HEK293T (cell line): ENCODE measurements around the gene ALOX15.

Source experiments
- CTCF ChIA-PET: fragments of 350-600 bp; formaldehyde crosslinking; extraction: SDS; loops from one replicate; lab custom pipeline; 2021; ENCODE audit warnings: antibody characterized with exemption, inconsistent platforms; lab: Yijun Ruan, JAX
- POLR2A ChIA-PET: fragments of 350-600 bp; formaldehyde crosslinking; extraction: SDS; loops from one replicate; lab custom pipeline; 2020; ENCODE audit warnings: antibody characterized with exemption, inconsistent platforms; lab: Yijun Ruan, JAX
- DNase-seq: peaks from one replicate; pipeline ENCODE4 v3.0.0; 2012; ENCODE audit warnings: mixed read lengths; ENCODE audit errors: extremely low spot score
- ARNT ChIP-seq: fragments of 450-650 bp; IDR thresholded peaks from 2 replicates; pipeline ENCODE4 v1.6.1; 2017; ENCODE audit warnings: mild to moderate bottlenecking
- BHLHE40 ChIP-seq: fragments of 450-650 bp; IDR thresholded peaks from 2 replicates; pipeline ENCODE4 v1.6.1; 2016; ENCODE audit warnings: mild to moderate bottlenecking, moderate library complexity, borderline replicate concordance
- CTBP1 ChIP-seq: fragments of 450-650 bp; IDR thresholded peaks from 2 replicates; pipeline ENCODE4 v1.6.1; 2016; ENCODE audit warnings: borderline replicate concordance
- ELF4 ChIP-seq: fragments of 450-650 bp; IDR thresholded peaks from 2 replicates; pipeline ENCODE4 v1.6.1; 2017; ENCODE audit warnings: antibody characterized with exemption
- FOXA1 ChIP-seq: fragments of 450-650 bp; IDR thresholded peaks from 2 replicates; pipeline ENCODE4 v1.6.1; 2016; ENCODE audit warnings: mild to moderate bottlenecking
- FOXK2 ChIP-seq: fragments of 450-650 bp; IDR thresholded peaks from 2 replicates; pipeline ENCODE4 v1.6.1; 2016; ENCODE audit warnings: mild to moderate bottlenecking
- FOXM1 ChIP-seq: fragments of 450-650 bp; IDR thresholded peaks from 2 replicates; pipeline ENCODE4 v1.6.1; 2017; ENCODE audit warnings: mild to moderate bottlenecking, borderline replicate concordance
- HDGF ChIP-seq: fragments of 450-650 bp; IDR thresholded peaks from 2 replicates; pipeline ENCODE4 v1.6.1; 2017; ENCODE audit warnings: antibody characterized with exemption, borderline replicate concordance
- L3MBTL2 ChIP-seq: fragments of 450-650 bp; conservative IDR thresholded peaks from 2 replicates; pipeline ENCODE4 v1.6.1; 2016; ENCODE audit warnings: mild to moderate bottlenecking
- LEF1 ChIP-seq: fragments of 450-650 bp; IDR thresholded peaks from 2 replicates; pipeline ENCODE4 v1.6.1; 2017; ENCODE audit warnings: mild to moderate bottlenecking, borderline replicate concordance
- NFRKB ChIP-seq: fragments of 450-650 bp; IDR thresholded peaks from 2 replicates; pipeline ENCODE4 v1.6.1; 2016; ENCODE audit warnings: mild to moderate bottlenecking, moderate library complexity
- PKNOX1 ChIP-seq: fragments of 450-650 bp; IDR thresholded peaks from 2 replicates; pipeline ENCODE4 v1.6.1; 2016
- SP1 ChIP-seq: fragments of 450-650 bp; IDR thresholded peaks from 2 replicates; pipeline ENCODE4 v1.6.1; 2017
- SUZ12 ChIP-seq: fragments of 450-650 bp; IDR thresholded peaks from 2 replicates; pipeline ENCODE4 v1.6.1; 2016; ENCODE audit warnings: mild to moderate bottlenecking
- TARDBP ChIP-seq: fragments of 450-650 bp; IDR thresholded peaks from 2 replicates; pipeline ENCODE4 v1.6.1; 2016
- ZNF384 ChIP-seq: fragments of 450-650 bp; IDR thresholded peaks from 2 replicates; pipeline ENCODE4 v1.6.1; 2016

The ALOX15 gene

GRCh38 chr17:4586043-4586442, 55.4 kb downstream of the ALOX15 start:
- ChIA-PET POLR2A (interaction anchor here (0.6 kb wide), 1 partner anchor 9 kb away, joined by 3 read pairs; no protein-coding TSS in a partner anchor), CTCF (interaction anchor here (2.7 kb wide), 1 partner anchor 19 kb away, joined by 10 read pairs; no protein-coding TSS in a partner anchor)
- DNase-seq = no peak
- TF ChIP-seq SUZ12 (no peak), CTBP1 (no peak), ARNT (no peak), L3MBTL2 (no peak), LEF1 (no peak), NFRKB (no peak), TARDBP (no peak), ZNF384 (no peak), ELF4 (no peak), FOXK2 (no peak), FOXM1 (no peak), HDGF (no peak), BHLHE40 (no peak), PKNOX1 (no peak), FOXA1 (no peak), SP1 (no peak)

- CTCF ChIA-PET = no interaction called here
- POLR2A ChIA-PET = no interaction called here
- no peak for DNase-seq
- TF ChIP-seq FOXK2 = no peak
- no peak for TF ChIP-seq ZNF384
- TF ChIP-seq FOXA1 = no peak
- no peak for TF ChIP-seq SP1
- TF ChIP-seq CTBP1 = no peak
- TF ChIP-seq TARDBP = no peak
- TF ChIP-seq SUZ12 = no peak
- no peak for TF ChIP-seq L3MBTL2
- TF ChIP-seq LEF1 = no peak
- no peak for TF ChIP-seq ARNT
- no peak for TF ChIP-seq ELF4
- TF ChIP-seq HDGF = no peak
- no peak for TF ChIP-seq FOXM1
- no peak for TF ChIP-seq PKNOX1
Measured at GRCh38 chr17:4585638-4585994, 55.9 kb downstream of the ALOX15 start.

- DNase-seq = no peak
- ChIA-PET CTCF (no interaction called here), POLR2A (no interaction called here)
- TF ChIP-seq NFRKB = no peak
Measured at GRCh38 chr17:4584917-4585637, 56.4 kb downstream of the ALOX15 start.

DNA sequence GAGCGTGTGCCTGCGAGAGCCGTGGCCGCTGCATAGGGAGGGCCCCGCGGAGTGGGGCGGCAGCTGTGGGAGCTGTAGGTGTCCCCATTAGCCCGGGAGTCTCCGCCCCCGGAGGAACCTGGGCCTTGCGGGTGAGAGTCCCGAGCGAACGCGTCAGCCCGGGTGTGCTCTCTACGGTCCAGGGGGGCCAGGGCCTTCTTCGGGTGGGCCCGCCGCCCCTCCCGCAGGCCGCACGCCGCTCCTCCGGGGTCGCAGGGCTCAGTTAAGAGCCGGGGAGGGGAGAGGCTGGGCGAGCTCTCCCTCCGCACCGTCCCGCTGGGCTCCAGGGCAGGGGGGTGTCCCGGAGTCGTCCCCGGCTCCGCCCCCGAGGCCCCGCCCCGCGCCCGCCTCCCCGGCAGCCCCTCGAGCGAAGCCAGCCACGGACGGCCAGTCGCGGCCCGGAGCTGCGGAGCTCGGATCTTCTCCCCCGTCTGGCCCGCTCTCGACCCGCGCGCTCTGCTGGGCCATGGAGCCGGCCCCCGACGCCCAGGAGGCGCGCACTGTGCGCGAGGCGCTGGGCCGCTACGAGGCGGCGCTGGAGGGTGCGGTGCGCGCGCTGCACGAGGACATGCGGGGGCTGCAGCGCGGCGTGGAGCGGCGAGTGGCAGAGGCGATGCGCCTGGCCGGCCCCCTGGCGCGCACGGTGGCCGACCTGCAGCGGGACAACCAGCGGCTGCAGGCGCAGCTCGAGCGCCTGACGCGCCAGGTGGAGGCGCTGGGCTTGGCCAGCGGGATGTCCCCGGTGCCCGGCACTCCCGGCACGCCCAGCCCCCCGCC, 57.2 kb downstream of the ALOX15 start, which contains the start of gene SMTNL2:
Gene SMTNL2, plus strand, starts transcription at position 429 of the 816 bp plus-strand sequence. Its CDS starts 77 bp downstream, at position 506.
- POLR2A ChIA-PET = interaction anchor here (0.7 to 1.5 kb wide), 5 partner anchors 10 to 146 kb away, joined by 3 to 9 read pairs (median 3); no protein-coding TSS in a partner anchor
- TF ChIP-seq BHLHE40 (no peak), ARNT (0 out of 2 replicates have a peak, but pooled peaks have one; percentile 13)
- DNase-seq = peak; percentile 68
- CTCF ChIA-PET = interaction anchor here (0.7 to 0.9 kb wide), 2 partner anchors 41 to 84 kb away, joined by 3 read pairs; no protein-coding TSS in a partner anchor

GRCh38 chr17:4583782-4584100, 57.7 kb downstream of the ALOX15 start:
- POLR2A ChIA-PET = interaction anchor here (0.7 to 1.5 kb wide), 5 partner anchors 9 to 147 kb away, joined by 3 to 9 read pairs (median 3); no protein-coding TSS in a partner anchor
- TF ChIP-seq PKNOX1 = no peak
- TF ChIP-seq SP1 = no peak
- no peak for TF ChIP-seq LEF1
- no peak for TF ChIP-seq BHLHE40
- no peak for TF ChIP-seq TARDBP
- TF ChIP-seq ELF4 = no peak
- no peak for TF ChIP-seq FOXK2
- TF ChIP-seq NFRKB = no peak
- TF ChIP-seq ARNT = no peak
- no peak for TF ChIP-seq FOXM1
- TF ChIP-seq SUZ12 = no peak
- TF ChIP-seq HDGF = no peak
- no peak for TF ChIP-seq FOXA1
- CTCF ChIA-PET = interaction anchor here (0.7 to 1.0 kb wide), 4 partner anchors 17 to 83 kb away, joined by 3 to 5 read pairs (median 4); no protein-coding TSS in a partner anchor
- DNase-seq = peak; percentile 80
